Middle frontal gyrus (tissue), 1 donor: Measurements from ENCODE around the gene AKR1A1.

Experiments
- DNase-seq: peaks from one replicate; pipeline ENCODE4 v3.0.0-alpha.2; 2015; ENCODE audit warnings: low spot score; ENCODE audit errors: extremely low spot score

AKR1A1 gene

GRCh38 chr1:45615885-45616284 lies 65.3 kb downstream of the AKR1A1 start:
- no peak for DNase-seq

- DNase-seq, result no peak
These were observed 67.0 kb downstream of the AKR1A1 start for GRCh38 chr1:45617618-45618017.

- no peak for DNase-seq
These were observed 68.7 kb downstream of the AKR1A1 start for GRCh38 chr1:45619149-45619921.
